K562 (cell line): Measurements from ENCODE around the gene SPRR2D. TPM values are rescaled to one million over a fixed set of nuclear protein-coding genes. Genes with fewer than 3 reads are reported as not detected.

ENCODE experiments used
- ATF1 ChIP-seq, 2 experiments: fragments of 450-650 bp in 1 of 2; IDR thresholded peaks; 2 replicates each; pipeline ENCODE4 v1.6.1; 2016; ENCODE audit warnings: missing compliant biosample characterization in 1 of 2, missing genetic modification characterization in 1 of 2
- BCL6 ChIP-seq: fragments of 250-450 bp; sonication (Bioruptor Pico); IDR thresholded peaks from 2 replicates; pipeline ENCODE4 v1.4.0; 2020
- E2F1 ChIP-seq: sonication (generic); formaldehyde crosslinking; IDR thresholded peaks from 2 replicates; pipeline ENCODE4 v1.8.1; 2023; ENCODE audit warnings: mild to moderate bottlenecking, missing genetic modification reagents, moderate library complexity
- EGR1 ChIP-seq: fragments of 450-650 bp; conservative IDR thresholded peaks from 2 replicates; pipeline ENCODE4 v1.6.1; 2017; ENCODE audit warnings: mild to moderate bottlenecking
- GATA2 ChIP-seq: sonication (generic); formaldehyde crosslinking; IDR thresholded peaks from 2 replicates; pipeline ENCODE4 v1.4.0; 2020; ENCODE audit warnings: mild to moderate bottlenecking, missing genetic modification reagents
- ILK ChIP-seq: fragments of 450-650 bp; IDR thresholded peaks from 2 replicates; pipeline ENCODE4 v1.6.1; 2016; ENCODE audit warnings: missing genetic modification characterization, low read depth, mild to moderate bottlenecking, missing compliant biosample characterization, moderate library complexity, borderline replicate concordance
- MEIS2 ChIP-seq: fragments of 450-650 bp; IDR thresholded peaks from 2 replicates; pipeline ENCODE4 v1.6.1; 2014; ENCODE audit warnings: mild to moderate bottlenecking; ENCODE audit not compliant: partially characterized antibody
- MTA2 ChIP-seq: fragments of 450-650 bp; IDR thresholded peaks from 2 replicates; pipeline ENCODE4 v1.6.1; 2016; ENCODE audit warnings: low read depth
- POLR2AphosphoS2 ChIP-seq: IDR thresholded peaks from 2 replicates; pipeline ENCODE4 v1.6.1; 2012; ENCODE audit warnings: low read length, improper control_type of control experiment
- RBM15 ChIP-seq: fragments of 200-400 bp; formaldehyde crosslinking; IDR thresholded peaks from 2 replicates; pipeline ENCODE4 v1.6.1; 2018; ENCODE audit warnings: mild to moderate bottlenecking, low read length, moderate library complexity; ENCODE audit not compliant: insufficient read depth
- TRIM24 ChIP-seq, 2 experiments: fragments of 450-650 bp; IDR thresholded peaks; 2 replicates each; pipeline ENCODE4 v1.6.1; 2016
- ZFX ChIP-seq: sonication (generic); formaldehyde crosslinking; IDR thresholded peaks from 2 replicates; pipeline ENCODE4 v1.8.0; 2022; ENCODE audit warnings: mild to moderate bottlenecking, missing genetic modification reagents, moderate library complexity
- ZHX1 ChIP-seq: fragments of 150-350 bp; conservative IDR thresholded peaks from 2 replicates; pipeline ENCODE4 v1.6.1; 2014; ENCODE audit warnings: low read length
- ZNF311 ChIP-seq: fragments of 250-450 bp; sonication (Bioruptor Pico); IDR thresholded peaks from 2 replicates; pipeline ENCODE4 v1.4.0; 2020; ENCODE audit warnings: mild to moderate bottlenecking, moderate library complexity
- ZNF695 ChIP-seq: fragments of 450-650 bp; formaldehyde crosslinking; IDR thresholded peaks from 2 replicates; pipeline ENCODE4 v1.4.0; 2020; ENCODE audit warnings: mild to moderate bottlenecking, moderate library complexity
- polyA plus RNA-seq, 8 experiments: library from polyadenylated mRNA; depleted of rRNA in 4 of 8; stranded (reverse) in 5 of 8; unstranded in 3 of 8; fragments of >200 nt; fragmentation: Nextera tagmentation in 2 of 8; fragmentation: Illumina TruSeq in 1 of 8; extraction: Ambion mirVana in 2 of 8; extraction: Trizol in 1 of 8; gene quantifications; 2 replicates each; pipeline versions ENCODE4 v1.2.1 to v1.2.3, GENCODE V29; 2011 to 2014; ENCODE audit warnings: inconsistent platforms in 1 of 8, missing spikeins in 1 of 8
- total RNA-seq, 7 experiments: library from RNA; depleted of rRNA in 6 of 7; stranded (reverse); fragments of >200 nt in 6 of 7; fragmentation: Illumina TruSeq in 2 of 7; extraction: Trizol in 2 of 7; gene quantifications; 2 replicates each; pipeline versions ENCODE4 v1.2.1 to v1.2.3, GENCODE V29; 2011 to 2021; ENCODE audit warnings: low replicate concordance in 1 of 7
- TF ChIP-seq, protein P1 (sequence below): fragments of 150-350 bp; IDR thresholded peaks from 2 replicates; pipeline ENCODE4 v1.6.1; 2014; ENCODE audit warnings: low read depth, mild to moderate bottlenecking, low read length, borderline replicate concordance
- TF ChIP-seq, protein P2 (sequence below): fragments of 250-450 bp; sonication (Bioruptor Pico); IDR thresholded peaks from 2 replicates; pipeline ENCODE4 v1.8.0; 2021; ENCODE audit warnings: moderate library complexity, mild to moderate bottlenecking, inconsistent platforms
- TF ChIP-seq, protein P3 (sequence below), 2 experiments: fragments of 450-650 bp; conservative IDR thresholded peaks; 2 replicates each; pipeline ENCODE4 v1.6.1; 2017; ENCODE audit warnings: mild to moderate bottlenecking in 2 of 2, moderate library complexity in 2 of 2

The SPRR2D gene
- total and polyA plus RNA-seq, 9 of the 15 experiments (the other 6 are each of a cell fraction or from before 2014, with no cell fraction given), result 0.91 to 5.1 (median 3.2) TPM; not detected in 1

DNA sequence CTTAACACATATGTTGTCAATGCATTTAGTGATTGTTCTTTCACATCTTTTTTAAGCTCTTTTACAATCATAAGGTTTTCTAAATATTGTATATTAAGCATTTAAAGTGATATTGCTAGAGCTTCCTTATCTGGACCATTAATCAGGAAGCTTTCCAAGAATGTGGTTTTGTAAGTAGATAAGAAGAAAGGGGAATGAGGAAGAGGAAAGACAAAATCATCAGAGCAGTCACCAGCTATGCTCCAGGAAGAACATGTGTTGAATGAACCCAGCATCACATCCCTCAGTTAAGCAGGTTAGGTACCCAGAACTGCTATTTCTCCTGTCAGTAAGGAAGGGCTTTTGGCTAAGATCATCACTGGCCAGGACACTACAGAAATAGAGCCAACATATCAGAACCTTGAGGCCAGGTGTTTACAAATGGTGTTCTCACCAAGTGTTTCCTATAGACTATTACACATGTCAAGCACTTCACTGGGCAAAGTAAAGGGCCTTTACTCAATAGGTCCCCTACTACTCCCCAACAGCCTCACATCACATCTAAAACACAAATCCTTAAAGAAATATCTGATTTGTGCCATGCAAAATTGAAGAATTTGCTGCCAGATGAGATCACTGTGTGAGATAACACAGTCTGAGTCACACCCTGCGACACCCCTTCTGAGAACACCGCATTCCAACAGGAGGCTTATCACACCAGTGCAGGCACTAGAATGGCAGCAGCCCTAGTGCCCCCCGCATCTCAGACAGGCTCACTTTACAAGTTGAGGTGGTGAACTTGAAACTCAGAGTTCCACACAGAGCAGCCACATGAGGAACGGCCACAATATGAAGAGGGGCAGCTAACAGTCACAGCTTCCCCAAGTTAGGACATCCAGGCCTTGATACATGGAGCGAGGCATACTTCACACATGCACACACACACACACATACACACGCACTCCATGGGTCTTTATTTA lies 18.2 kb upstream of the SPRR2D start (continued):
- TF ChIP-seq MTA2, result peak; percentile 92
- peak; percentile 23; the same call in 1 of the 2 replicates for TF ChIP-seq EGR1
- no peak for TF ChIP-seq ZNF695 (CRISPR knock-in tag)
- no peak for TF ChIP-seq ZHX1
- TF ChIP-seq, protein P1, sequence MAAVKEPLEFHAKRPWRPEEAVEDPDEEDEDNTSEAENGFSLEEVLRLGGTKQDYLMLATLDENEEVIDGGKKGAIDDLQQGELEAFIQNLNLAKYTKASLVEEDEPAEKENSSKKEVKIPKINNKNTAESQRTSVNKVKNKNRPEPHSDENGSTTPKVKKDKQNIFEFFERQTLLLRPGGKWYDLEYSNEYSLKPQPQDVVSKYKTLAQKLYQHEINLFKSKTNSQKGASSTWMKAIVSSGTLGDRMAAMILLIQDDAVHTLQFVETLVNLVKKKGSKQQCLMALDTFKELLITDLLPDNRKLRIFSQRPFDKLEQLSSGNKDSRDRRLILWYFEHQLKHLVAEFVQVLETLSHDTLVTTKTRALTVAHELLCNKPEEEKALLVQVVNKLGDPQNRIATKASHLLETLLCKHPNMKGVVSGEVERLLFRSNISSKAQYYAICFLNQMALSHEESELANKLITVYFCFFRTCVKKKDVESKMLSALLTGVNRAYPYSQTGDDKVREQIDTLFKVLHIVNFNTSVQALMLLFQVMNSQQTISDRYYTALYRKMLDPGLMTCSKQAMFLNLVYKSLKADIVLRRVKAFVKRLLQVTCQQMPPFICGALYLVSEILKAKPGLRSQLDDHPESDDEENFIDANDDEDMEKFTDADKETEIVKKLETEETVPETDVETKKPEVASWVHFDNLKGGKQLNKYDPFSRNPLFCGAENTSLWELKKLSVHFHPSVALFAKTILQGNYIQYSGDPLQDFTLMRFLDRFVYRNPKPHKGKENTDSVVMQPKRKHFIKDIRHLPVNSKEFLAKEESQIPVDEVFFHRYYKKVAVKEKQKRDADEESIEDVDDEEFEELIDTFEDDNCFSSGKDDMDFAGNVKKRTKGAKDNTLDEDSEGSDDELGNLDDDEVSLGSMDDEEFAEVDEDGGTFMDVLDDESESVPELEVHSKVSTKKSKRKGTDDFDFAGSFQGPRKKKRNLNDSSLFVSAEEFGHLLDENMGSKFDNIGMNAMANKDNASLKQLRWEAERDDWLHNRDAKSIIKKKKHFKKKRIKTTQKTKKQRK, result no peak
- no peak for TF ChIP-seq ZFX (CRISPR knock-in tag)
- no peak for TF ChIP-seq E2F1 (CRISPR knock-in tag)
- no peak for TF ChIP-seq ATF1 (CRISPR knock-in tag; IDR thresholded peaks at IDR 0.05)
- peak; percentile 71 for TF ChIP-seq ATF1 (tag; IDR thresholded peaks at IDR 0.05)
- TF ChIP-seq BCL6 (CRISPR knock-in tag), result peak; percentile 96; the same call in 1 of the 2 replicates
- TF ChIP-seq TRIM24 (IDR thresholded peaks at IDR 0.05), result peak; percentile 80 to 82
- TF ChIP-seq, protein P2, sequence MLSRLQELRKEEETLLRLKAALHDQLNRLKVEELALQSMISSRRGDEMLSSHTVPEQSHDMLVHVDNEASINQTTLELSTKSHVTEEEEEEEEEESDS, result no peak
- TF ChIP-seq, protein P3, sequence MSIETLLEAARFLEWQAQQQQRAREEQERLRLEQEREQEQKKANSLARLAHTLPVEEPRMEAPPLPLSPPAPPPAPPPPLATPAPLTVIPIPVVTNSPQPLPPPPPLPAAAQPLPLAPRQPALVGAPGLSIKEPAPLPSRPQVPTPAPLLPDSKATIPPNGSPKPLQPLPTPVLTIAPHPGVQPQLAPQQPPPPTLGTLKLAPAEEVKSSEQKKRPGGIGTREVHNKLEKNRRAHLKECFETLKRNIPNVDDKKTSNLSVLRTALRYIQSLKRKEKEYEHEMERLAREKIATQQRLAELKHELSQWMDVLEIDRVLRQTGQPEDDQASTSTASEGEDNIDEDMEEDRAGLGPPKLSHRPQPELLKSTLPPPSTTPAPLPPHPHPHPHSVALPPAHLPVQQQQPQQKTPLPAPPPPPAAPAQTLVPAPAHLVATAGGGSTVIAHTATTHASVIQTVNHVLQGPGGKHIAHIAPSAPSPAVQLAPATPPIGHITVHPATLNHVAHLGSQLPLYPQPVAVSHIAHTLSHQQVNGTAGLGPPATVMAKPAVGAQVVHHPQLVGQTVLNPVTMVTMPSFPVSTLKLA (conservative IDR thresholded peaks at IDR 0.05), result peak in 1 of 2 experiments; percentile 48; a peak in 1 of 4 replicates
- peak; percentile 38 for TF ChIP-seq GATA2 (CRISPR knock-in tag)
- TF ChIP-seq ZNF311 (CRISPR knock-in tag), result no peak
- TF ChIP-seq POLR2AphosphoS2, result no peak
- TF ChIP-seq RBM15, result no peak
- TF ChIP-seq MEIS2, result peak; percentile 68
- TF ChIP-seq ILK (tag), result no peak
